Neural progenitor cell (in vitro differentiated cells): ENCODE results near the gene CAMK1D. TPM values are rescaled to one million over a fixed set of nuclear protein-coding genes. Genes with fewer than 3 reads are reported as not detected.

Source experiments
- DNase-seq: peaks from one replicate; pipeline ENCODE4 v3.0.0-alpha.2; 2016; ENCODE audit warnings: low spot score
- H2AFZ ChIP-seq: fragments of 200-600 bp; sonication (generic); replicated peaks from 2 replicates; pipeline ENCODE4 v1.6.1; 2016; ENCODE audit warnings: antibody characterized with exemption
- H3F3A ChIP-seq: fragments of 200-600 bp; sonication (generic); 2 replicates; pipeline ENCODE4 v1.6.1; 2016; ENCODE audit warnings: antibody characterized with exemption, low read depth
- H3K27ac ChIP-seq: fragments of 200-600 bp; sonication (generic); 2 replicates; pipeline ENCODE4 v1.5.1; 2016; ENCODE audit warnings: mild to moderate bottlenecking
- H3K27me3 ChIP-seq: fragments of 200-600 bp; sonication (generic); 2 replicates; pipeline ENCODE4 v1.6.1; 2016; ENCODE audit warnings: mild to moderate bottlenecking, moderate library complexity
- H3K36me3 ChIP-seq: fragments of 200-600 bp; sonication (generic); 2 replicates; pipeline ENCODE4 v1.5.1; 2016
- H3K4me1 ChIP-seq: fragments of 200-600 bp; sonication (generic); 2 replicates; pipeline ENCODE4 v1.6.1; 2016; ENCODE audit warnings: mixed run types
- H3K4me2 ChIP-seq: fragments of 200-600 bp; sonication (generic); 2 replicates; pipeline ENCODE4 v1.6.1; 2016
- H3K4me3 ChIP-seq: fragments of 200-600 bp; sonication (generic); 2 replicates; pipeline ENCODE4 v1.5.1; 2016
- H3K79me2 ChIP-seq: fragments of 200-600 bp; sonication (generic); 2 replicates; pipeline ENCODE4 v1.6.1; 2016; ENCODE audit warnings: low read depth
- H3K9ac ChIP-seq: fragments of 200-600 bp; sonication (generic); 2 replicates; pipeline ENCODE4 v1.6.1; 2016
- H3K9me3 ChIP-seq: fragments of 200-600 bp; sonication (generic); 2 replicates; pipeline ENCODE4 v1.5.1; 2016; ENCODE audit warnings: low read depth
- H4K20me1 ChIP-seq: fragments of 200-600 bp; sonication (generic); 2 replicates; pipeline ENCODE4 v1.6.1; 2016; ENCODE audit warnings: low read depth
- H3K27ac Mint-ChIP-seq: 3 replicates; pipeline ENCODE4 v1.8.0; 2021; ENCODE audit warnings: mixed read lengths
- H3K27me3 Mint-ChIP-seq: 2 replicates; pipeline ENCODE4 v1.8.0; 2022; ENCODE audit warnings: low read depth, mild to moderate bottlenecking, inconsistent platforms, moderate library complexity, mixed read lengths; ENCODE audit not compliant: insufficient read depth
- H3K36me3 Mint-ChIP-seq: 3 replicates; pipeline ENCODE4 v1.8.0; 2021; ENCODE audit warnings: mixed read lengths
- H3K4me1 Mint-ChIP-seq: 3 replicates; pipeline ENCODE4 v1.8.0; 2021; ENCODE audit warnings: mixed read lengths
- H3K4me3 Mint-ChIP-seq: 3 replicates; pipeline ENCODE4 v1.8.0; 2021; ENCODE audit warnings: mild to moderate bottlenecking, moderate library complexity, mixed read lengths
- H3K9me3 Mint-ChIP-seq: 3 replicates; pipeline ENCODE4 v1.8.0; 2020; ENCODE audit warnings: mixed read lengths
- EZH2 ChIP-seq: fragments of 200-600 bp; sonication (generic); IDR thresholded peaks from 2 replicates; pipeline ENCODE4 v1.6.1; 2017; ENCODE audit warnings: antibody characterized with exemption, mild to moderate bottlenecking, moderate library complexity
- EZH2phosphoT487 ChIP-seq: fragments of 200-600 bp; sonication (generic); IDR thresholded peaks from 2 replicates; pipeline ENCODE4 v1.6.1; 2017; ENCODE audit warnings: antibody characterized with exemption
- total RNA-seq: library from RNA; depleted of rRNA; stranded (reverse); fragments of >200 nt; gene quantifications from 2 replicates; pipeline ENCODE4 v1.2.3, GENCODE V29; 2015; ENCODE audit warnings: low replicate concordance
- TF ChIP-seq, protein P1 (sequence below): fragments of 200-600 bp; sonication (generic); IDR thresholded peaks from 2 replicates; pipeline ENCODE4 v1.5.1; 2017; ENCODE audit warnings: antibody characterized with exemption, mild to moderate bottlenecking

CAMK1D gene
- total RNA-seq, 1 donor from 2014 or later, result 7.6 TPM

DNA sequence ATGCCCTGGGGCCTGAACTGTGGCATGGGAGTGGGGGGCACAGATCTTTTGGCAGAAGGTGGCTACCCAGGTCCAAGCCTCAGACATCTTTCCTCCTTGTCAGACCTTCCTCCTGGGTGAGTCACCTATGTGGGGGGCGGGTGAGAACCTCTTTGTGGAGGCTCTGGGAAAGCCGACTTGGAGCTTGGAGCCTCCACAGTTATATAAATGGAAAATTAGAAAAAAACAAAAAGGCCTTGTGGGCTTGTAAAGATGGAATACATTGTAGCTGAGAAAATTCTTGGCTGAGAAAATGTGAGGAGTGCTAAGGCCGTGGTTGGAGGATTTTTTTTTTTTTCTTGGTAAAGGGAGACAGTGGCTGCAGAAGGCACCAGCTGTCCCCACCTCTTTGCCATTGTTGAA is 359.7 kb downstream of the CAMK1D start:
- Mint-ChIP-seq H3K9me3 (no peaks in the 10 kb centered on the region), H3K4me1 (peaks cover 41% of the 10 kb centered on the region), H3K36me3 (no peaks in the 10 kb centered on the region), H3K27me3 (no peaks in the 10 kb centered on the region), H3K4me3 (no peak overlapping the region), H3K27ac (no peak overlapping the region)
- Histone ChIP-seq H3K4me1 (no peaks in the 10 kb centered on the region), H3K9me3 (no peaks in the 10 kb centered on the region), H3K9ac (no peak overlapping the region), H3K4me2 (no peak overlapping the region), H3K79me2 (no peaks in the 10 kb centered on the region), H3K27me3 (no peaks in the 10 kb centered on the region), H3K36me3 (no peaks in the 10 kb centered on the region), H4K20me1 (no peaks in the 10 kb centered on the region), H2AFZ (no peak overlapping the region), H3F3A (no peaks in the 10 kb centered on the region), H3K4me3 (no peak overlapping the region), H3K27ac (no peak overlapping the region)
- DNase-seq, result no peak
- TF ChIP-seq EZH2 (no peak), EZH2phosphoT487 (no peak)
- TF ChIP-seq, protein P1, sequence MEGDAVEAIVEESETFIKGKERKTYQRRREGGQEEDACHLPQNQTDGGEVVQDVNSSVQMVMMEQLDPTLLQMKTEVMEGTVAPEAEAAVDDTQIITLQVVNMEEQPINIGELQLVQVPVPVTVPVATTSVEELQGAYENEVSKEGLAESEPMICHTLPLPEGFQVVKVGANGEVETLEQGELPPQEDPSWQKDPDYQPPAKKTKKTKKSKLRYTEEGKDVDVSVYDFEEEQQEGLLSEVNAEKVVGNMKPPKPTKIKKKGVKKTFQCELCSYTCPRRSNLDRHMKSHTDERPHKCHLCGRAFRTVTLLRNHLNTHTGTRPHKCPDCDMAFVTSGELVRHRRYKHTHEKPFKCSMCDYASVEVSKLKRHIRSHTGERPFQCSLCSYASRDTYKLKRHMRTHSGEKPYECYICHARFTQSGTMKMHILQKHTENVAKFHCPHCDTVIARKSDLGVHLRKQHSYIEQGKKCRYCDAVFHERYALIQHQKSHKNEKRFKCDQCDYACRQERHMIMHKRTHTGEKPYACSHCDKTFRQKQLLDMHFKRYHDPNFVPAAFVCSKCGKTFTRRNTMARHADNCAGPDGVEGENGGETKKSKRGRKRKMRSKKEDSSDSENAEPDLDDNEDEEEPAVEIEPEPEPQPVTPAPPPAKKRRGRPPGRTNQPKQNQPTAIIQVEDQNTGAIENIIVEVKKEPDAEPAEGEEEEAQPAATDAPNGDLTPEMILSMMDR, result no peak

DNA sequence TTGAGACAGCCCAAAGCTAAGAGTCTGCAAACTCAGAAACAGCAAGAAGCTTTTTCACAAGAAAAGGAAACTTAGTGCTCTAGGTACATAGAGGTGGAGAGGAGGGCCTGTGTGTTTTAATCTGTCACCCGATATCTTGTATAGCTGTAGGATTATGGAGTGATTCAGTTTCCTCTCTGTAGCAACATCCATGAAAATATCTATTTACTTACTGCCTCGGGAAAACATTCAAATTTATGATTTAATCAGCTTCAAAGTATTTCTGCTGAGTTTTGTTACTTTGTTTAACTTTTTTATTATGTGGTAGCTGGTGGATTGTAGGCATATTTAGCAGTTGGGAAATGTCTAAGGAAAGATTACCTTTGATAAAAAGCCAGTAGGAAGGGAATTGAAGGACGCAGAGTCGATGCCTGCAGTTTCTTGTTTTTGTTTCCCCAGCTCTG is 360.2 kb downstream of the CAMK1D start:
- no peaks in the 10 kb centered on the region for H3K9me3 Mint-ChIP-seq
- H3K27ac ChIP-seq, result no peak overlapping the region
- no peak overlapping the region for H3K9ac ChIP-seq
- H3K4me3 ChIP-seq, result no peak overlapping the region
- H3F3A ChIP-seq, result no peaks in the 10 kb centered on the region
- no peaks in the 10 kb centered on the region for H3K36me3 ChIP-seq
- H4K20me1 ChIP-seq, result no peaks in the 10 kb centered on the region
- H3K27ac Mint-ChIP-seq, result no peak overlapping the region
- TF ChIP-seq, protein P1, result no peak
- TF ChIP-seq EZH2 (no peak), EZH2phosphoT487 (no peak)
- H3K9me3 ChIP-seq, result no peaks in the 10 kb centered on the region
- H3K27me3 Mint-ChIP-seq, result no peaks in the 10 kb centered on the region
- no peaks in the 10 kb centered on the region for H3K27me3 ChIP-seq
- H2AFZ ChIP-seq, result no peak overlapping the region
- H3K36me3 Mint-ChIP-seq, result no peaks in the 10 kb centered on the region
- peaks cover 41% of the 10 kb centered on the region for H3K4me1 Mint-ChIP-seq
- no peak overlapping the region for H3K4me2 ChIP-seq
- H3K4me3 Mint-ChIP-seq, result no peak overlapping the region
- no peaks in the 10 kb centered on the region for H3K79me2 ChIP-seq
- no peaks in the 10 kb centered on the region for H3K4me1 ChIP-seq
- no peak for DNase-seq

DNA sequence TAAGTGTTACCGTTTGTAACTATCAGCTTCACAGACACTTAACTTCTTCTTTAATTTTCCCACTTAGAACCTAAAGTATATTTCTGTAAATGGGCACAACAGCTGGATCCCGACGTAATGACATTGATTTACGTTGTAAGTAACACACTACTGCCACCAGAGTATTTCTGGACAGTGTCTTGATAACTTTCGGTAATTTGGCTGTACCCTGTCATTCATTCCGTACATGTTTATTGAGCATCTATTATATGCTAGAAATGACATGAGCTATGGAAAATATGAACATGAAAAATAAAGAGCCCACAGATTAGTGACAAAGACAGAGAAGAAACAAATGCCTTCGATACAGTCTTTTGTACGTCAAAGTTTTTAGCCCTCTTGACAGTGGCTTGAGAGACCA is 360.8 kb downstream of the CAMK1D start:
- Histone ChIP-seq H3K27me3 (no peaks in the 10 kb centered on the region), H3F3A (no peaks in the 10 kb centered on the region), H3K79me2 (no peaks in the 10 kb centered on the region), H3K9me3 (no peaks in the 10 kb centered on the region), H3K4me1 (no peaks in the 10 kb centered on the region), H3K4me3 (no peak overlapping the region), H3K9ac (no peak overlapping the region), H4K20me1 (no peaks in the 10 kb centered on the region), H3K36me3 (no peaks in the 10 kb centered on the region), H2AFZ (no peak overlapping the region), H3K4me2 (no peak overlapping the region), H3K27ac (no peak overlapping the region)
- no peak for DNase-seq
- Mint-ChIP-seq H3K9me3 (no peaks in the 10 kb centered on the region), H3K36me3 (no peaks in the 10 kb centered on the region), H3K27me3 (no peaks in the 10 kb centered on the region), H3K4me3 (no peak overlapping the region), H3K27ac (no peak overlapping the region), H3K4me1 (peaks cover 41% of the 10 kb centered on the region)
- TF ChIP-seq EZH2phosphoT487 (no peak), EZH2 (no peak)
- TF ChIP-seq, protein P1, result no peak
